GM19438 (cell line): Measurements from ENCODE around the gene FGF4.
"Not testable (repeated sequence)": the region's sequence is repeated elsewhere in the genome, so short reads cannot be mapped to it uniquely, and the experiment has no call there.

Experiments
- ATAC-seq: cut with Tn5 transposase; IDR thresholded peaks from one replicate; pipeline ENCODE4 v1.9.1; 2021; ENCODE audit warnings: low read depth; ENCODE audit not compliant: unreplicated experiment

The FGF4 gene

DNA sequence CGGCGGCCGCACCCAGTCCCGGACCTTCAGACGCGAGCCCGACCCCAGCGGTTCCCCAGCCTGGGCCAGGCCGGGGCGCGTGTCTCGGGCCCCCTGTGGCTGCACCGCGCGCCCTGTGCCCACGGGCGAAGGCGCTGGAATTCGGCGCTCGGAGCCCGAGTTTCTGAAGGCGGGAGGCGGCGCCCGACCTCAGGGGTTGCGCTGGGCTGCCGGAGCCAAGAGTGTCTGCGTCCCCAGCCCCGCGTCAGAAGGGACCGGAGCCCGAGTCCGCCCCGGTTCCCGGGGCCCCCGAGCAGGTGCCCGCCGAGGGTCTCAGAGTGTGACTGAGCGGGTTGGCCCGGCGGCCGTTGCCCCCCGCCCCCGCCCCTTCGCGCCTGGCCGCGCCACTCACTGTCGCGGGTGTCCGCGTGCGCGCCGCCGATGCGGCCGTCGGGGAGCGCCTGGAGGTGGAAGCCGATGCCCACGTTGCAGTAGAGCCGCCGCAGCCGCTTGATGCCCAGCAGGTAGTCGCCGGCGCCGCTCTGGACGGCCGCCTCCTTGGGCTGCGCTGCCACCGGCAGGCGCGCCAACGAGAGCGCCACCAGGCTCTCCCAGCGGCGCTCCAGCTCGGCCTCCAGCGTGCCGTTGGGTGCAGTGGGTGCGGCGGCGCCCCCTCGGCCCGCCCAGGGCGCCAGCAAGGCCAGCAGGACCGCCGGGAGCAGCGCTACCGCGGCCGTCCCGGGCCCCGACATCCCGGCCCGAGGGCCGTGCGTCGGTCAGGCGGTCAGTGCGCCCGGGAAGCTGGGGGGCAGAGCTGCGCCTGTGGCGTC lies 583 bp downstream of the FGF4 start:
- no peak for ATAC-seq

DNA sequence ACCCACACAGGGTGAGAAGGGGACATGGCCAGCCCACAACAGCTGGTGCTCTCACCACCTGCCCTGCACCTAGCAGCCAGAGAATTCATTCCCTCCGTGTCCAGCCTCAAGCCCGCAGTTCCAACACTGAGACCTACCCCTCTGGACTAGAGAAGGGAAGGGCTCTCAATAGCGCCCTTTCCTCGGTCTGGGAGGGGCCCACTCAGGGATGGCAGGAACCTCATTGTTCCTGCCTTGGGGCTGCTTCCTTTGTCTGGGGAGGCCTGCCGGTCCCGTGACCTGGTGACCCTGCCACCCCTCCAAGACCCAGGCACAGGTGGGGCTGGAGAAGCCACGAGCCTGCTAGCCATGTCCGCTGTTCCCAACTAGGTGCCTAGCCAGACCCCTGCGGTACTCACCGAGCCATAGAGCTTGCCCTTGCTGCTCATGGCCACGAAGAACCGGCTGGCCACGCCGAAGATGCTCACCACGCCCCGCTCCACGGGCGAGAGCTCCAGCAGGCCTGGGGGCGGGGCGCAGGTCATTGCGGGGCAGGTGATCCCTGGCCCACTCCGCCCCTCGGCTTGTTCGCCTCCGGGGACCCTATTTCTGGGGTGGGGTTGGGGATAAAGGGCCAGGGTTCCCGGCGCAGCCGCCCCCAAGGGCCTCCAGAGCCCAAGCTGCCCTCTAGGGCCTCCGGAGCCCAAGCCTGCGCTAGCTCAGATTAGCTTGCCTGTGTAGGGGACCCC lies 1.4 kb downstream of the FGF4 start:
- no peak for ATAC-seq

DNA sequence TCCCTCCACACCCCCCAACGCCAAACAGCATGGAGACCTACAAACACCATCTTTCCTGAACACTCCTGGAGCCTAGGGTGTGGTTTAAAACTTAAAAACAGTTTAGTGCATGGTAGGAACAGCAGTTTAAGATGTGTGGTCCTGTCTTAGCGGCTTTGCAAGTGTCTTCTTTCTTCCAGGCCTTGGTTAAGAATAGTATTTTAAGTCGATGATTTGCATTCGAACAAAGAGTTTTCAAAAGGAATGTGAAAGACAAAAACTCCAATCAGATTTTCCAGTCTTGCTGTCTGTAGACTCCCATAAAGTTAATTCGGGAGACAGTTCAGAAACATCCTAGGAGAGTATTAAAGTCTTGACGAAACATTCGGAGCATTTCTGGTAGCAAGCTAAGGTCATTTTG lies 3.7 kb downstream of the FGF4 start:
- ATAC-seq, result no peak

DNA sequence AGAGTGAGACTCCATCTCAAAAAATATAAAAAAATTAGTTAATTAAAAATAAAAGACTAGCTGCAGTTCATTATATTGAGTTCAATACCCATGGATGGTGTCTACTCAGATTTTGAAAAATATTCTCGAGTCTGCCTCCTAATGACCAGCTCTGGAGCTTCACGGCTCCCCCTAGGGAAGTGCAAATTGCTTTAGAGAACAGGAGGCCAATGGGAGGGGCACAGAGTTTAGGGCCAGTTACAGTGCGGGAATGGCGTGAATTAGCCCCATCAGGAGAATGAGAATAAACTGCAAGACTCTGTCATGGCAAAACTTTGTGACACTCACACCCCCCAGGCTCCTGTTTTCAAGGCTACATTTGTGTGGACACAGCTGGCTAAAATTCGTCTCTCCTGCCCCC lies 4.6 kb downstream of the FGF4 start:
- ATAC-seq, result no peak

DNA sequence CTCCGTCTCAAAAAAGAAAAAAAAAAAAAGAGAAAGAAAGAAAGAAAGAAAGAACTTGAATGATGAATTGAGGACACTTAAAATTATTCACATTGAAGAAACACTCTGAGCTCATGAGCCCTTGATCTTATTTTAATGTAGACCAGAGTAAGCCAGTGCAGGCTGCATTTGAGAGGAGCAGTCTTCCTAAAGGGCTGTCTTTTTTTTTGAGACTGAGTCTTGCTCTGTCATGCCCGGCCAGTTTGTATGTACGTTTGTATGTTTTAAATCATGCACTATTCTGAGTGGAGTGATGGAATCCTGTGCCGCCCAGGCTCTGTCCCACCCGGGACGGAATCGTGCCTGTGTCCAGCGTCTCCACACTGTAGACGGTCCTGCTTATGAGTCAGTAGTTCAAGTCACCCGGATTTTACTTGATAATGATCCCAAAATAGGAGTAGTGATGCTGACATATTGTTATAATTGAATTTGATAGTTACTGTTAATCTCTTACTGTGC lies 9.6 kb downstream of the FGF4 start:
- no peak for ATAC-seq

DNA sequence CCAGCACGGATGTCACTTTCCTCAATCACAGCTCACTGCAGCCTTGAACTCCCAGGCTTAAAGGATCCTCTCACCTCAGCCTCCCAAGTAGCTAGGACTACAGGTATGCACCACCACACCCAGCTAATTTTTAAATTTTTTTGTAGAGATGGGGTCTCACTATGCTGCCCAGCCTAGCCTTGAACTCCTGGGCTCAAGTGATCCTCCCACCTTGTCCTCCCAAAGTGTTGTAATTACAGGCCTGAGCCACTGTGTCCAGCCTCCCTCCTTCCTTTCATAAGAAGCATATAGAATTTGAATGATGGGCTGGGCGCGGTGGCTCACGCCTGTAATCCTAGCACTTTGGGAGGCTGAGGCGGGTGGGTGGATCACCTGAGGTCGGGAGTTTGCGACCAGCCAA lies 10.2 kb downstream of the FGF4 start:
- not testable (repeated sequence) for ATAC-seq

DNA sequence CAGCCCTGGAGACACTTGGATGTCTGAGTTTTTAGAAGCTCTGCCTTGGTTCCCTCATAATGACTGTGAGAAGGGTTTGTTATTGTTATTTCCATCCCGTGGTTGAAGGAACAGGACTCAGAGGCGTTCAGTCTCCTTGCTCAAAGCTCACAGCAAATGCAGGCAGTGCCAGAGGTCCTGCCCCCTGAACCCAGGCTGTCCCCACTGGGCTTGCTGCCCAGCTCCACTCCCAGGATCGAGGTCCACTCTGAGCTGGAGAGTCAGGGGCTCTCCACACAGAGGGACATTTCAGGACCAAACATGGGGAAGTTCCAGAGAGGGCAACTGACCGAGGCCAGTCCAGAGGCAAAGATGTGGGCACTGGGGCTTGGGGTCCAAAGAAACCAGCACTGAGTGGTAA lies 14.8 kb downstream of the FGF4 start:
- ATAC-seq, result no peak

DNA sequence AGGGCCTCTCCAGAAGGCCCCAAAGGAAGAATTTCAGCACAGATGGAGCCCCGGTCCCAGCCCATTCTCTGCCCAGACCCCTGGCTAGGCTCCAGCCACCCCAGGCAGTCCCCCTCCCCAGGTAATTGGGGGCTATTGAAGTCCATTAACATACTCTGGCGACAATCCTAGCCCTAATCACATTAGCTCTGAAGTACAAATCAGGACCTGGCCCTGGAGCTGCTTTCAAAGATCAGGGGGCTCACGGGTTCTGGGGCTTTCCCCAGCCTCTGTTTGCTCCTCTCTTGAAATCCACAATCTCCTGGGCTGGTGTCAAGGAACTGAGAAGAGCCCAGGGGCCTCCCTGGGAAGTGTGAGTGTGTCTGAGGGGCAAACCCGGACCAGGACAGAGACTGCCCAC lies 22.3 kb downstream of the FGF4 start:
- no peak for ATAC-seq

DNA sequence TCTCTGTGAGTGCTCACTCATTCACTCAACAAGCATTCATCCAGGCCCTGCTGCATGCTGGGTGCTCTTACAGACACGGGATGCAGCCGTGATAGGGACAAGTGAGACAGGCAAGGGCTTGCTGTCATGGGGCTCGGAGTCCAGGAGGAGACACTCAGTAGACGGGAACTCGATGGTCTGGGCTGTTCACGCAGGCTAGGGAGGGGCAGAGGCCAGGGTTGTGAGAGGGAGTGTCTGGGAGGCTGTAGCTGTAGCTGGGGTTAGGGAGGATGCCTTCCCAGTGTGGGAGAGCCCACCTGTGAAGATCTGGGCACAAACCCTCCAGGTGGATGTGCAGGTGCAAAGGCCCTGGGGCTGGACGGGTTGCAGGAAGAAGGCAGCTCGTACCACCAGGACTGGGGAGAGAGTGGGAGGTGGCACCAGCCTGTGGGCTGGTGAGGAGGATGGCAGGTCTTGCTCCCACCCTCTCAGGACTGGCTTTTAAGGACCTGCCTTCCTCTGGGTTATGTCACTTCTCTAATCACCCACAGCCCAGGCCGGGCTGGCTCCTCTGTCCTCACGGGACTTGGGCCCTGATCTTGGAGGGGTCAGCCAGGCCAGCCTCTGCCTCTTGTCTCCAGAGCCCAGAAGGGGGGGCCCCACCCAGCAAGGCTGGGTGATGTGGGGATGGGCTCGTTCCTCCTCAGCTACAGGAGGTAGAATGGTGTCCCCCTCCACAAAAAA lies 24.1 kb downstream of the FGF4 start:
- ATAC-seq, result no peak

DNA sequence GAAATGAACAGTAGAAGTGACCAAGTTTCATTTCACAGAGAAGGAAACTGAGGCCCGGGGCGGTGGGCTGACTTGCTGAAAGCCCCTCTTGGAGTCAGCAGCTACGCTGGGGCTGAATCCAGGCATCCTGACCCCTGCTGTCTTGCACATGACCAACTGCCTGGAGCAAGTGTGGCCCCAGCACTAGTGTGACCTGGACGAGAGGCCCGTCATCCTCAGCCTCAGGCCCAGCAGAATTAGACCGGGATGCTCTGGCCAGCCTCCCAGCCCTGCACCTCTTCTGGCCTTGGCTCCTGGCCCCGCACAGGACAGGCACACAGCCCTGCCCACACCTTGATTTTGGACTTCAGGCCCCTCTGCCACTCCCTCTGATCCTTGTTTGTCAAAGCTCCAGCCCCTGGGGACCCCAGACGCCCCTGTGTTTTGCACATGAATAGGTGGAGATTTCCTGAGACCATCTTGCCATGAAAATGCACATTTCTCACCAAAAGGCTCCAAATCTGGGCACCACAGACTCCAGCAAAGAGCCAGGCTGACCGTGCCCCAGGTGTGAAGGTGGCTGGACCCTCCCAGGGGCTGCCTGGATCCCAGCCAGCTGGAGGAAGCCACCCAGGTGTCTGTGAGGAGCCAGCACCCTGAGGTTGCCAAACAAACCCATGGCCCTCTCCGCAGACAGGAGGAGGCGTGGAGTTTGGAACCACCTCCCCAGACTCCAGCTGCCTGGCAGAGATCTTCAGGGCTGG lies 24.9 kb downstream of the FGF4 start:
- no peak for ATAC-seq

DNA sequence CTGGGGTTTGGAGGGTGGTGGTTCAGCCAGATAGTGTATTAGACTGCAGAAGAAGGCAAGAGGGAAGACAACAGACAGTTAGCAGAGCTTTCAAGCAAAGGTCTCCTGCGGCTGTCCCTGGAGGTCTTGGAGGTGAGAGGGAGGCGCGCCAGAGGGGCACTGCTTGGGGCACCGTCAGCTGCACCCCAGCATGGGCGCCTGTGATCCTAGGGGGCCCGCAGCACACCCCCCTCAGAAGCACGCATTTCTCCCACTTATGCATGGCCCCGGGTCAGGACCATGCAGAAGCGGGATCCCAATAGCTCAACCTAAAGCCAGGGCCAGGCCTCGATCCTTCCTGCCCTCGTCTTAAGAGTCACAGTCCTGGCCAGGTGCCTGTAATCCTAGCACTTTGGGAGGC lies 26.5 kb downstream of the FGF4 start:
- ATAC-seq, result no peak

DNA sequence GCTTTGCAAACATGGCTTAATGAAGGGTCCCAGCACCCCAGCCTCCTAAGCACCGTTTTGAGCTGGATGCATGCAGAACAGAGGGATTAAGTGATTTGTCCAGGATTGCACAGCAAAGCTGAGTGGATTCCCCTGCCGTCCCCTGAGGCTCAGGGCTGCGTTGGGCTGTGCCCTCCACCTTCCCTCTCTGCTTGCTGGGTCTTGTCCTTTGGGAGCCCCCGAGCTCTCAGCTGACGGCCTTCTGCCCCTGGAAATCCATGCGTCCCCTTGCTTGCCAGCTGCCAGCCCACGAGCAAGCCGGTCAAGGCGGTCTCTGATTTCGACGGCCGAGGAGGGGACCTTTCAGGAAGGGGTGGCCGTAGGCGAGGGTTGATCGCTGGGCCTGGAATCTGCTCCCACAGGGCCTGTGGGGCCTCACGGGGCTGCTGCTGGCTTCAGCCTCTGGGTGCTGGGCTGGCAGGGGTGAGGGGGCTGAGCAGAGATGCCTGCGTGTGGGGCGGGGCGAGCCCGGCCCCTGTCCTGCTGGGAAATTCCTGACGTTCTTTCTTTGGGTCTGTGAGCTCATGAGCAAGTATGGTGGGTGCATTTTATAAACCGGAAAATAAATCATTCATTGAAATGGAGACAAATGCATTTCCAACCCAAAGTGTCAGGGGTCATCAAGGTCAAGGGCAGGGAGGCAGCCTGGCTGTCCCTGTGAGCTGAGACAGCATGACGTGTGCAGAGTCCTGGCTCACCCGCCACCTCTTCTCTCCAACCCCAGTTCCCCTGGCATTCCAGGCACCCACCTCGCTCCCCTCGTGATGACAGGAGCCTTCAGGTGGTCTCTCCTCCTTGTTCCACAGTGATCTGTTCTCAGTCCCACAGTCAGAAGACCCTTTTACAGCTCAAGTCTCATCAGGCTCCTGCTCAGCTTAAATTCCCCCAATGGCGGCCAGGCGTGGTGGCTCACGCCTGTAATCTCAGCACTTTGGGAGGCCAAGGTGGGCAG lies 28.1 kb downstream of the FGF4 start:
- no peak for ATAC-seq

DNA sequence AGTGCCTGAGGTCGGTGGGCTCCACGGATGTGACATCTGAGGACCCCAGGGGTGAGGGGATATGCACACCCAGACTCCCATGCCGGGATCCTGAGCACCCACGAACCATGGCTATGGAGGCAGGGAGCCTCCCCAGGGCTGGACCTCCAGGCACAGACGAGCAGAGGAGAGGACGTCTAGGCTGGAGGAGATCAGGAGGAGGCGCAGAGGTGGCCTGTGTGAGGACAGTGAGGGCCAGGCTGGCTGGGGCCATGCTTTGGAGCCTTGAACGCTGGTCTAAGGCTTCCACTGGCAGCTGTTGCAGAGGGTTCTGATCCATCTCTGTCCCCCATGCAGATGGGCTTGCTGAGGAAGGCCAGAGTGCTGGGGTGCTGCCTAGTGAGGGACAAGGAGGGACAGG lies 29.0 kb downstream of the FGF4 start:
- ATAC-seq, result no peak

DNA sequence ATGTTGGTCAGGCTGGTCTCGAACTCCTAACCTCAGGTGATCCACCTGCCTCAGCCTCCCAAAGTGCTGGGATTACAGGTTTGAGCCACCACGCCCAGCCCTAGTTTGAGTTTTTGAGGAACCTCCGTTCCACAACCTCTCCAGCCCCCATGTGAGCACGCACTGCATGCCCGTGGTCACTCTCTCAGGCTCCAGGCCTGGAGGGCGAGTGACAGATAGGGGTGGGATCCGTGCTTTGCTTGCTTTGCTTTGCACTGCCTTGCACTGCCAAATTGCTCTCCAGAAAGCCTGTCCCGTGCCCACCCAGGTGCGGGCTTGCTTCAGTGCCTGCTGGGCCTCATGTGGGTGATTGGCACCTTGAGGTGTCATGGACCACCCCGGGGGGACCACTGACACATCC lies 29.9 kb downstream of the FGF4 start:
- no peak for ATAC-seq

DNA sequence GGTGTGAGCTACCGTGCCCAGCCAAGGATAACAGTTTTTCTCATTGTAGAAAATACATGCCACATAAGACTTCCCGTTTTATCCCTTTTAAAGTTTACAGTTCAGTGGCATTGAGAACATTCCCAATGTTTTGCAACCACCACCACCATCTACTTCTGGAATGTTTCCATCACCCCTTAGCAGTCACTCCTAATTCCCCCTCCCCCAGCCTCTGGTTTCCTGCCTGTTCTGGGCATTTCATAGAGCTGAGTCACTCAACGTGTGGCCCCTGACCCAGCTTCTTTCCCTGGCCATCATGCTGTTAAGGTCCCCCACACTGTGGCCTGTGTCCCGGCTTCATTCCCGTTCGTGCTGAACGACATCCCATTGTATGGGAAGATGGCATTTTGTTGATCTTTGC lies 30.7 kb downstream of the FGF4 start:
- ATAC-seq, result no peak

DNA sequence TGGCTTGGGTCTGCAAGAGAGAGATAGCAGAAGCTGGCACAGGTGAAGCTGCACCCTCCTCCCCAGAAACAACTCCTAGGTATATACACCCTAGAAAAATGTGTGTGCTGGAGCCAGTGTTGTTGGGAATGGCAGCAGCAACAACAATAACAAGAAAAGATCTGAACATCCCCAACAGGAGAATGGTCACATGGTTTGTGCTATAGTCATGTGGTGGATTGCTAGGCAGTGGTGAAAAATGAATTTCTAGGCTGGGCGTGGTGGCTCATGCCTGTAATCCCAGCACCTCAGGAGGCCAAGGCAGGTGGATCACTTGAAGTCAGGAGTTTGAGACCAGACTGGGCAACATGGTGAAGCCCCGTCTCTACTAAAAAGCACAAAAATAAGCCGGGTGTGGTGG lies 40.3 kb downstream of the FGF4 start:
- no peak for ATAC-seq

DNA sequence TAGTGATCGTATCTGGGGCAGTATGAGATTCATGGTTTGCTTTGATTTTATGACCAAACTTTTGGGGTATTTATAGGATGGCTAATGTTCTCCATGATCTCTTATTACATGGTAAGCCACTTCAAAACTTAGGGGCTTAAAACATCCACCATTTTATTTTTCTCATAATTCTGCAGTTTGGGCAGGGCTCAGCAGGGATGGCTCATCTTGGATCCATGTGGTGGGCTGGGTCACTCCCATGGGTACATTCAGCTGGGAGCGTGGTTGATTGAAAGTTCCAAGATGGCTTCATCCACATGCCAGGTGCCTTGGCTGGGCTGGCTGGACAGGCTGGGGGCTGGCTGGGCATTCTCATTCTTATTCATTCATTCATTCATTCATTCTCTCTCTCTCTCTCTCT lies 40.8 kb downstream of the FGF4 start:
- ATAC-seq, result no peak

DNA sequence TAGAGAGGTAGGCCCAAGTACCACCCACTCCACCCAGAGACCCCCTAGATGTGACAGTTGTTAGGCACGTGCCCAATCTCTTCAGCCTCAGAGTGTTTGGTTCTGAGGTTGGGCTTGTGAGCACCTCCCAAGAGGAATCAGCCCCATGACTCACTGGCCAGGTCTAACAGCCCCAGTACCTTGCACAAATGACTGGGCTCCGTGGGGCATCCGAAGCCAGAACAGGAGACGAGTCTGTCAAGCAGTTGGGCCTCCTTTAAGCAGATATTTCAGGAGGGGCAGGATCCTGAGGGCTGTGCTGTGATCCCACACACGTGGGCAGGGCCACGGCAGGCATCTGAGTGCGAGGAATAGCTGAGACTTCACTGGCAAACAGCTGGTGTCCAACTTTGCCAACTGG lies 42.2 kb downstream of the FGF4 start:
- ATAC-seq, result no peak

DNA sequence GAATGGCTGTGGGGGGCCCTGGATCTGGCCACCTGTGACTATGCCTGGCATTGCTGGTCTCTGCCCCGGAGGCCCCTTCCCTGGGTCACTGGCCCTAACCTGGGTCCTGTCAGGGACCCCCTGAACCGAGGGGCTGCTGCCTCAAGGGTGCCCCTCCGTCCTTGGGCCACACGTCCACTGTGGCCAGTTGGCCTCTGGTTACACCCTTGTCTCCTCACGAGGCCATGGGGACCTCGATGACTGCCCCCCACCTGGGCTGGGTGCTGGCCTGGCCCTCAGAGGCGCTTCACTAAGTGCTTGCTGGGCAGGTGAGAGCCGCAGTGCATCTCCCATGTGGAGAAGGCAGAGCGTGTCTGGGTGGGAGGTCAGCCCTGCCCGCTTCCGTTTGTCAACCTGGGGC lies 44.0 kb downstream of the FGF4 start:
- no peak for ATAC-seq

DNA sequence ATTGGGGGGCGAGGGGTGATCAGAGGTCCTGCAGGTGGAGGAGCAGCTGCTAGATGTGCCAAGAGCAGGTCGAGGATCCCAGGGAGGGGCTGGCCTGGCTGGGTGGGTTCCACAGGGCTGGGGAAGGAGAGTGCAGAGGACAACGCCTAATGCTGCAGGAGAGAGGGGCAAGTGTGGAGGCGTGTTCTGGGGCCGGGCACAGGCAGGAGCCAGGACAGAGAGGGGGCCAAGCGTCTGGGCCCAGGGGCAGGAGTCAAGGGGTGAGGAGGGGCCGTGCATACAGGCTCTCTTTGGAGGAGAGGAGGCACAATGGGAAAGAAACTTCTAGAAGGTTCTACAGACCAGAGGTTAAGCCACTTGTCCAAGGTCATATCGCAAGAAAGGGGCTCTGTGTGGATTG lies 44.6 kb downstream of the FGF4 start:
- ATAC-seq, result no peak
